ENCODE measurements around the gene VIPR1. TPM values are rescaled to one million over a fixed set of nuclear protein-coding genes. Genes with fewer than 3 reads are reported as not detected.
A peak's percentile ranks its signal among the peaks of the same experiment; 100 is the strongest.

Gene VIPR1, protein sequence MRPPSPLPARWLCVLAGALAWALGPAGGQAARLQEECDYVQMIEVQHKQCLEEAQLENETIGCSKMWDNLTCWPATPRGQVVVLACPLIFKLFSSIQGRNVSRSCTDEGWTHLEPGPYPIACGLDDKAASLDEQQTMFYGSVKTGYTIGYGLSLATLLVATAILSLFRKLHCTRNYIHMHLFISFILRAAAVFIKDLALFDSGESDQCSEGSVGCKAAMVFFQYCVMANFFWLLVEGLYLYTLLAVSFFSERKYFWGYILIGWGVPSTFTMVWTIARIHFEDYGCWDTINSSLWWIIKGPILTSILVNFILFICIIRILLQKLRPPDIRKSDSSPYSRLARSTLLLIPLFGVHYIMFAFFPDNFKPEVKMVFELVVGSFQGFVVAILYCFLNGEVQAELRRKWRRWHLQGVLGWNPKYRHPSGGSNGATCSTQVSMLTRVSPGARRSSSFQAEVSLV
- polyA plus RNA-seq (2013, experiment 1 of 2) = 3.8 TPM
- polyA plus RNA-seq (2013, experiment 2 of 2) = 3.9 TPM

DNA sequence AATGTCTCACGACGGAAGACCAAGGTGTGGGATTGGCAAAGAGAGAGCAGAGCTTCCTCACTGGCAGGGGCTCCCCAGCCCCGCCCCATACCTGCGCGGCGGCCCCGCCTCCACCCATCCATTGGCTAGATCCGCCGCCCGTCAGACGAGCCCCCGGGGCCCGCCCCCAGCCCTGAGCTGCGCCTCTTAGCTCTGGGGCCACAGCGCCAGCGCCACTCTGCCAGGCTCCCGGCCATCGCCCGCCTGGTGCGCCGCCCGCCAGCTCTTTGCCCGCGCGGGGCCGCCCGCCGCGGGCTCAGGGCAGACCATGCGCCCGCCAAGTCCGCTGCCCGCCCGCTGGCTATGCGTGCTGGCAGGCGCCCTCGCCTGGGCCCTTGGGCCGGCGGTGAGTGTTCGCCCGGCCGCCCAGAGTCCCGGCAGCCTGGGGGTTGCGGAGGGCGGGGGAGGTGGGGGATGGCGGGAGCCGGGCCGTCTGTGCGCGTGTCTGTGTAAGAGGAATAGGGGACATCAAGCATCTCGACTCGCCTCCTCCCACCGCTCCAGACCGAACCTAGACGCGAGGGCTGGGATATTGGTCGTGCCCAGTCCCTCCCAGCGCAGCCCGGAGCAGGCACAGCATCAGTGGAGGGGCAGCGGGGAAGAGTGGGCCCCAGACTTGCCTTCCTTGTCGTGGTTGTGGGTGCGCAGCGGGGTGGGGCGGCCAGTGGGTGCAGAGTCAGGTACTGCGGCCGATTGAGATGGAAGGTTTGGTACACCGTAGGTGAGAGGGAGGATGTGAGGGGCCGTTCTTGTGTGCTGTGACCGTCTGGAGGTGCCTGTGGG is at the start of gene VIPR1:
TSS of gene VIPR1 (plus strand) at position 215 of the 822 bp plus-strand sequence. CDS start at position 308, 93 bp downstream.
- Histone ChIP-seq H2AK5ac (ENCODE audit: low read length, severe bottlenecking) (no peak within 1 kb of the TSS), H2BK120ac (ENCODE audit: low read depth, low read length) (peak within 1 kb of the TSS; percentile 11), H2BK12ac (ENCODE audit: low read length in 2 of 2) (peak within 1 kb of the TSS in 1 of 2 experiments; percentile 17), H2BK5ac (ENCODE audit: low read depth, low read length, poor library complexity, severe bottlenecking) (no peak within 1 kb of the TSS), H4K8ac (ENCODE audit: low read length) (peak within 1 kb of the TSS; percentile 3), H3K27ac (ENCODE audit: low read length, poor library complexity, severe bottlenecking) (no peak within 1 kb of the TSS), H3K4ac (ENCODE audit: low read depth in 1 of 2, low read length in 2 of 2) (no peak within 1 kb of the TSS), H4K91ac (ENCODE audit: low read length) (no peak within 1 kb of the TSS), H3K4me3 (ENCODE audit: insufficient read depth in 1 of 2, low read depth in 1 of 2, low read length in 2 of 2) (peak within 1 kb of the TSS; percentile 27 to 39), H3K4me1 (ENCODE audit: control insufficient read depth, insufficient read depth, low read depth, low read length) (peaks cover 18% of the 10 kb centered on the region), H3K9me3 (ENCODE audit: control insufficient read depth, low read length) (peaks cover 4% of the 10 kb centered on the region), H3K14ac (ENCODE audit: low read length in 2 of 2) (peak within 1 kb of the TSS in 1 of 2 experiments; percentile 56), H3K23ac (ENCODE audit: low read length in 2 of 2) (peak within 1 kb of the TSS in 1 of 2 experiments; percentile 57), H3K18ac (ENCODE audit: low read depth in 1 of 2, low read length in 2 of 2) (no peak within 1 kb of the TSS), H3K36me3 (ENCODE audit: control insufficient read depth in 1 of 2, insufficient read depth in 2 of 2, low read depth in 1 of 2, low read length in 2 of 2) (no peaks in the 10 kb centered on the region), H3K9ac (ENCODE audit: low read length) (no peak within 1 kb of the TSS), H2AFZ (ENCODE audit: low read depth, low read length) (no peak within 1 kb of the TSS), H2BK15ac (ENCODE audit: low read depth, poor library complexity, severe bottlenecking) (no peak within 1 kb of the TSS), H3K4me2 (ENCODE audit: low read length, poor library complexity, severe bottlenecking) (peak within 1 kb of the TSS; percentile 77), H3K27me3 (ENCODE audit: control insufficient read depth in 1 of 2, insufficient read depth in 1 of 2, low read length in 2 of 2) (peaks cover 40 to 81% of the 10 kb centered on the region in 2 experiments), H3K79me1 (replicated peaks; ENCODE audit: low read length, poor library complexity, severe bottlenecking) (no peaks in the 10 kb centered on the region)
- peak; percentile 38 for DNase-seq
- 19% methylated on average over 37 of the region's 69 CpGs for WGBS

DNA sequence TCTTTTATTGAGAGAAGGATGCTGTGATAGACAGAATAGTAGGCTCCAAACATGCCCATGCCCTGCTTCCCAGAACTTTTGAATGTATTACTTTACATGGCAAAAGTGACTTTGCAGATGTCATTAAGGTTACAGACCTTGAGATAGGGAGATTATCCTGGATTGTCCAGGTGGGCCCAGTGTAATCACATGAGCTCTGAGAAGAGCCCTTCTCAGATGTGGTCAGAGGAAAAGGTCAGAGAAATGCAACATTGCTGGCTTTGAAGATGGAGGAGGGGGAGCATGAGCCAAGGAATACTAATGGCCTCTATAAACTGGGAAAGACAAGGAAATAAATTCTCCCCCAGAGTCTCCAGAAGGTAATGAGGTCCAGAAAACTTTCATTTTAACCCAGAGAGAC is 46.2 kb upstream of the VIPR1 start:
- no peak for DNase-seq
- H2BK120ac ChIP-seq (ENCODE audit: low read depth, low read length) = no peak overlapping the region

DNA sequence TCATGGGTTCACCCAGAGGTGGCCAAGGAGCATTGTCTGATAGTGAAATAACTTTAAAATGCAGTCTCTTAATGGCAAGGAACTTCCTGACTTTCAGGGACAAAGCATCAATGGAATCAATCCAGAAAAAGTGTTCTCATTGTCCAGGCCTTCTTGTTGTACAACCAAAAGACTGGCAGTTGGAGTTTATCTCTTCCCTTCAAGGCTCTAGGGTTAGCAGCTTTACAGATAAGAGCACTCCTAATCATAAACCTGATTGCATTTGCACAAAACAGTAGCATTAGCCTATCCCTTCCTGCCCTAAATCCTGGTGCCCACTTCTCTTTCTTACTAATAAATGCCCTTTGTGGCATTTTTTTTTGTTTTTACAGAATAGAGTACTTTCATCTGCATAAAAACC is 43.3 kb upstream of the VIPR1 start:
- Histone ChIP-seq H3K36me3 (ENCODE audit: control insufficient read depth in 1 of 2, insufficient read depth in 2 of 2, low read depth in 1 of 2, low read length in 2 of 2) (no peaks in the 10 kb centered on the region), H3K18ac (ENCODE audit: low read depth in 1 of 2, low read length in 2 of 2) (no peak overlapping the region), H3K79me1 (replicated peaks; ENCODE audit: low read length, poor library complexity, severe bottlenecking) (no peaks in the 10 kb centered on the region), H3K27ac (ENCODE audit: low read length, poor library complexity, severe bottlenecking) (no peak overlapping the region), H4K8ac (ENCODE audit: low read length) (no peak overlapping the region), H3K9me3 (ENCODE audit: control insufficient read depth, low read length) (peaks cover under 1% of the 10 kb centered on the region), H2BK120ac (ENCODE audit: low read depth, low read length) (no peak overlapping the region), H2AK5ac (ENCODE audit: low read length, severe bottlenecking) (no peak overlapping the region), H3K4me2 (ENCODE audit: low read length, poor library complexity, severe bottlenecking) (no peak overlapping the region), H2BK5ac (ENCODE audit: low read depth, low read length, poor library complexity, severe bottlenecking) (no peak overlapping the region), H3K4me3 (ENCODE audit: insufficient read depth in 1 of 2, low read depth in 1 of 2, low read length in 2 of 2) (no peak overlapping the region), H2BK15ac (ENCODE audit: low read depth, poor library complexity, severe bottlenecking) (no peak overlapping the region), H2BK12ac (ENCODE audit: low read length in 2 of 2) (no peak overlapping the region), H3K4me1 (ENCODE audit: control insufficient read depth, insufficient read depth, low read depth, low read length) (no peaks in the 10 kb centered on the region), H4K91ac (ENCODE audit: low read length) (no peak overlapping the region), H3K23ac (ENCODE audit: low read length in 2 of 2) (no peak overlapping the region), H3K4ac (ENCODE audit: low read depth in 1 of 2, low read length in 2 of 2) (no peak overlapping the region), H3K14ac (ENCODE audit: low read length in 2 of 2) (no peak overlapping the region), H2AFZ (ENCODE audit: low read depth, low read length) (no peak overlapping the region), H3K9ac (ENCODE audit: low read length) (no peak overlapping the region), H3K27me3 (ENCODE audit: control insufficient read depth in 1 of 2, insufficient read depth in 1 of 2, low read length in 2 of 2) (peaks cover 0 to 24% of the 10 kb centered on the region in 2 experiments)
- DNase-seq = no peak

More for the DNA sequence above, 46.2 kb upstream of the VIPR1 start:
- Histone ChIP-seq H3K4ac (ENCODE audit: low read depth in 1 of 2, low read length in 2 of 2) (no peak overlapping the region), H3K4me3 (ENCODE audit: insufficient read depth in 1 of 2, low read depth in 1 of 2, low read length in 2 of 2) (no peak overlapping the region), H3K18ac (ENCODE audit: low read depth in 1 of 2, low read length in 2 of 2) (no peak overlapping the region), H3K36me3 (ENCODE audit: control insufficient read depth in 1 of 2, insufficient read depth in 2 of 2, low read depth in 1 of 2, low read length in 2 of 2) (no peaks in the 10 kb centered on the region), H2BK5ac (ENCODE audit: low read depth, low read length, poor library complexity, severe bottlenecking) (no peak overlapping the region), H2AFZ (ENCODE audit: low read depth, low read length) (no peak overlapping the region), H4K91ac (ENCODE audit: low read length) (no peak overlapping the region), H3K4me2 (ENCODE audit: low read length, poor library complexity, severe bottlenecking) (no peak overlapping the region), H2AK5ac (ENCODE audit: low read length, severe bottlenecking) (no peak overlapping the region), H3K27me3 (ENCODE audit: control insufficient read depth in 1 of 2, insufficient read depth in 1 of 2, low read length in 2 of 2) (peaks cover 0 to 33% of the 10 kb centered on the region in 2 experiments), H4K8ac (ENCODE audit: low read length) (no peak overlapping the region), H3K14ac (ENCODE audit: low read length in 2 of 2) (no peak overlapping the region), H3K9me3 (ENCODE audit: control insufficient read depth, low read length) (peaks cover 3% of the 10 kb centered on the region), H3K4me1 (ENCODE audit: control insufficient read depth, insufficient read depth, low read depth, low read length) (no peaks in the 10 kb centered on the region), H3K79me1 (replicated peaks; ENCODE audit: low read length, poor library complexity, severe bottlenecking) (no peaks in the 10 kb centered on the region), H3K9ac (ENCODE audit: low read length) (no peak overlapping the region), H3K23ac (ENCODE audit: low read length in 2 of 2) (no peak overlapping the region), H2BK12ac (ENCODE audit: low read length in 2 of 2) (no peak overlapping the region), H3K27ac (ENCODE audit: low read length, poor library complexity, severe bottlenecking) (no peak overlapping the region), H2BK15ac (ENCODE audit: low read depth, poor library complexity, severe bottlenecking) (no peak overlapping the region)

DNA sequence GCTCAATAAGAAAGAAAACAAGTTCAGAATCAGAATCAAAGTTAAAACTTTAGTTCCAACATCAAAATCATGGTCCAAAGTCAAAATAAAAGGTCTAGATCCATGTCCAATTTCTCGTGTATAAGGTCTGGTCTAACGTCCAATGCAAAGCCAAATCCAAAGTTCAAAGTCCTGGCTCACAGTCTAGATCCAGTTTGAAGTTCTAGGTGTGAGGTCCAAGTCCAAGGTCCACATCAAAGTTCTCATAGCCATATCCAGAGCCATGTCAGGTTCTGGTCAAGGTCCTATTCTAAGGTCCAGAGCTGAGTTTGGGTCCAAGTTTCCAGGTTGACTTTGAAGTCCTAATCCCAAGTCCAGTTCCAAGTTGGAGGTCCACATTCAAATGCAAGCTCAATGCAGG is 40.7 kb upstream of the VIPR1 start:
- no peak overlapping the region for H4K91ac ChIP-seq (ENCODE audit: low read length)
- no peaks in the 10 kb centered on the region for H3K36me3 ChIP-seq (ENCODE audit: control insufficient read depth in 1 of 2, insufficient read depth in 2 of 2, low read depth in 1 of 2, low read length in 2 of 2)
- no peak overlapping the region for H2BK5ac ChIP-seq (ENCODE audit: low read depth, low read length, poor library complexity, severe bottlenecking)
- H3K9ac ChIP-seq (ENCODE audit: low read length) = no peak overlapping the region
- H2BK15ac ChIP-seq (ENCODE audit: low read depth, poor library complexity, severe bottlenecking) = no peak overlapping the region
- no peaks in the 10 kb centered on the region for H3K9me3 ChIP-seq (ENCODE audit: control insufficient read depth, low read length)
- 80% methylated on average over 2 of the region's 2 CpGs for WGBS
- no peak overlapping the region for H3K4me2 ChIP-seq (ENCODE audit: low read length, poor library complexity, severe bottlenecking)
- H3K23ac ChIP-seq (ENCODE audit: low read length in 2 of 2) = no peak overlapping the region
- no peak overlapping the region for H2BK120ac ChIP-seq (ENCODE audit: low read depth, low read length)
- no peaks in the 10 kb centered on the region for H3K79me1 ChIP-seq (replicated peaks; ENCODE audit: low read length, poor library complexity, severe bottlenecking)
- H3K27ac ChIP-seq (ENCODE audit: low read length, poor library complexity, severe bottlenecking) = no peak overlapping the region
- no peak overlapping the region for H2BK12ac ChIP-seq (ENCODE audit: low read length in 2 of 2)
- no peak overlapping the region for H4K8ac ChIP-seq (ENCODE audit: low read length)
- no peak overlapping the region for H3K14ac ChIP-seq (ENCODE audit: low read length in 2 of 2)
- H3K27me3 ChIP-seq (ENCODE audit: control insufficient read depth in 1 of 2, insufficient read depth in 1 of 2, low read length in 2 of 2) = peaks cover 0 to 20% of the 10 kb centered on the region in 2 experiments
- no peak overlapping the region for H3K18ac ChIP-seq (ENCODE audit: low read depth in 1 of 2, low read length in 2 of 2)
- no peak overlapping the region for H3K4ac ChIP-seq (ENCODE audit: low read depth in 1 of 2, low read length in 2 of 2)
- no peak overlapping the region for H3K4me3 ChIP-seq (ENCODE audit: insufficient read depth in 1 of 2, low read depth in 1 of 2, low read length in 2 of 2)
- H3K4me1 ChIP-seq (ENCODE audit: control insufficient read depth, insufficient read depth, low read depth, low read length) = no peaks in the 10 kb centered on the region
- DNase-seq = no peak
- no peak overlapping the region for H2AK5ac ChIP-seq (ENCODE audit: low read length, severe bottlenecking)
- H2AFZ ChIP-seq (ENCODE audit: low read depth, low read length) = no peak overlapping the region

Data from mesenchymal stem cell (in vitro differentiated cells and primary cell).